Liver (tissue), 3 donors: Measurements from ENCODE around the gene BGLAP.

Experiments
- ATF3 ChIP-seq: IDR thresholded peaks from 2 replicates; pipeline ENCODE4 v1.6.1; 2016; ENCODE audit warnings: antibody characterized with exemption
- CTCF ChIP-seq: fragments of 150-350 bp; IDR thresholded peaks from 2 replicates; pipeline ENCODE4 v1.5.1; 2017; ENCODE audit warnings: improper control_type of control experiment, low read depth, low read length; ENCODE audit not compliant: missing input control
- FOXA1 ChIP-seq: IDR thresholded peaks from 2 replicates; pipeline ENCODE4 v1.6.1; 2016; ENCODE audit warnings: antibody characterized with exemption
- GABPA ChIP-seq, 2 donors: IDR thresholded peaks in 1 of 2; conservative IDR thresholded peaks in 1 of 2; 2 replicates each; pipeline ENCODE4 v1.6.1; 2016; ENCODE audit warnings: antibody characterized with exemption in 2 of 2, mild to moderate bottlenecking in 1 of 2, moderate library complexity in 1 of 2
- HNF4G ChIP-seq: IDR thresholded peaks from 2 replicates; pipeline ENCODE4 v1.6.1; 2016; ENCODE audit warnings: antibody characterized with exemption
- JUND ChIP-seq, 2 donors: IDR thresholded peaks; 2 replicates each; pipeline ENCODE4 v1.6.1; 2016; ENCODE audit warnings: antibody characterized with exemption in 2 of 2
- MAX ChIP-seq: IDR thresholded peaks from 2 replicates; pipeline ENCODE4 v1.6.1; 2016; ENCODE audit warnings: antibody characterized with exemption
- RAD21 ChIP-seq, 2 donors: IDR thresholded peaks; 2 replicates each; pipeline ENCODE4 v1.6.1; 2016; ENCODE audit warnings: antibody characterized with exemption in 2 of 2, mild to moderate bottlenecking in 2 of 2
- RXRA ChIP-seq, 2 donors: IDR thresholded peaks; 2 replicates each; pipeline ENCODE4 v1.6.1; 2017 to 2018; ENCODE audit warnings: antibody characterized with exemption in 2 of 2, mild to moderate bottlenecking in 1 of 2
- TAF1 ChIP-seq: conservative IDR thresholded peaks from 2 replicates; pipeline ENCODE4 v1.6.1; 2016; ENCODE audit warnings: antibody characterized with exemption, mild to moderate bottlenecking
- ZBTB33 ChIP-seq: IDR thresholded peaks from 2 replicates; pipeline ENCODE4 v1.6.1; 2016; ENCODE audit warnings: antibody characterized with exemption
- donor health status: healthy.
- donor health status: healthy.

GRCh38 chr1:156257711-156258110, 15.7 kb downstream of the BGLAP start:
- TF ChIP-seq TAF1 (no peak), GABPA (IDR thresholded peaks at IDR 0.05 in 1 of 2, conservative IDR thresholded peaks at IDR 0.05 in 1 of 2) (no peak), ATF3 (no peak), RXRA (IDR thresholded peaks at IDR 0.05) (no peak), ZBTB33 (no peak), CTCF (no peak), FOXA1 (no peak), RAD21 (IDR thresholded peaks at IDR 0.05) (no peak), HNF4G (no peak), MAX (no peak), JUND (IDR thresholded peaks at IDR 0.05) (no peak)
